ENCODE results near the gene IQGAP2. TPM values are rescaled to one million over a fixed set of nuclear protein-coding genes. Genes with fewer than 3 reads are reported as not detected.

Gene IQGAP2
- total RNA-seq, 1 experiment from 2014 or later: 0.59 TPM

GRCh38 chr5:76595755-76596481, 192.8 kb downstream of the IQGAP2 start:
- TF ChIP-seq TCF7L2 (IDR thresholded peaks at IDR 0.05; ENCODE audit: low read depth, low read length): no peak
- TF ChIP-seq REST (IDR thresholded peaks at IDR 0.05; ENCODE audit: insufficient read depth in 1 of 2, low read depth in 2 of 2, low read length in 1 of 2): no peak
- TF ChIP-seq POLR2AphosphoS5 (IDR thresholded peaks at IDR 0.05; ENCODE audit: low read depth, low read length): no peak
- TF ChIP-seq CTCF (IDR thresholded peaks at IDR 0.05): no peak
- no peak for TF ChIP-seq SIN3A (IDR thresholded peaks at IDR 0.05; ENCODE audit: borderline replicate concordance, insufficient read depth, low read depth, low read length)
- Histone ChIP-seq H3K27me3 (ENCODE audit: control insufficient read depth, insufficient read depth, low read length) (peaks cover 15% of the 10 kb centered on the region), H3K4me1 (ENCODE audit: control insufficient read depth, insufficient read depth, low read length) (no peaks in the 10 kb centered on the region), H3K4me3 (ENCODE audit: low read depth in 2 of 2, low read length in 2 of 2) (no peak overlapping the region), H3K36me3 (ENCODE audit: control insufficient read depth, insufficient read depth, low read length) (no peaks in the 10 kb centered on the region), H3K9me3 (ENCODE audit: control insufficient read depth, insufficient read depth, low read depth, low read length) (no peaks in the 10 kb centered on the region), H3K27ac (ENCODE audit: low read length) (no peak overlapping the region)
- ChIA-PET POLR2A (no interaction called here), CTCF (no interaction called here)
- in situ Hi-C loops (cut with HindIII; ENCODE audit: low pct_unique_long_range_greater_than_20kb, low sequenced_read_pairs) (no loop called here), intact Hi-C loops (cut with micrococcal nuclease; ENCODE audit: unreplicated experiment) (no loop called here)
- BruUV-seq (replicated peaks): no TSS peak
- DNase-seq (ENCODE audit: low read depth, low spot score): no peak
- ATAC-seq: no peak

GRCh38 chr5:76598531-76598930, 195.4 kb downstream of the IQGAP2 start:
- DNase-seq (ENCODE audit: low read depth, low spot score) (no peak), ATAC-seq (no peak)
- ChIA-PET CTCF (no interaction called here), POLR2A (interaction anchor here (0.5 kb wide), 1 partner anchor 186 kb away, joined by 5 read pairs; no protein-coding TSS in a partner anchor)
- Histone ChIP-seq H3K4me3 (ENCODE audit: low read depth in 2 of 2, low read length in 2 of 2) (no peak overlapping the region), H3K9me3 (ENCODE audit: control insufficient read depth, insufficient read depth, low read depth, low read length) (no peaks in the 10 kb centered on the region), H3K36me3 (ENCODE audit: control insufficient read depth, insufficient read depth, low read length) (no peaks in the 10 kb centered on the region), H3K27me3 (ENCODE audit: control insufficient read depth, insufficient read depth, low read length) (no peaks in the 10 kb centered on the region; the same call in 1 of the 2 replicates), H3K27ac (ENCODE audit: low read length) (no peak overlapping the region), H3K4me1 (ENCODE audit: control insufficient read depth, insufficient read depth, low read length) (no peaks in the 10 kb centered on the region)
- in situ Hi-C loops (cut with HindIII; ENCODE audit: low pct_unique_long_range_greater_than_20kb, low sequenced_read_pairs): no loop called here
- BruUV-seq (replicated peaks): no TSS peak
- TF ChIP-seq SIN3A (IDR thresholded peaks at IDR 0.05; ENCODE audit: borderline replicate concordance, insufficient read depth, low read depth, low read length): no peak
- TF ChIP-seq CTCF (IDR thresholded peaks at IDR 0.05): no peak
- TF ChIP-seq POLR2AphosphoS5 (IDR thresholded peaks at IDR 0.05; ENCODE audit: low read depth, low read length): no peak
- no peak for TF ChIP-seq REST (IDR thresholded peaks at IDR 0.05; ENCODE audit: insufficient read depth in 1 of 2, low read depth in 2 of 2, low read length in 1 of 2)
- no peak for TF ChIP-seq TCF7L2 (IDR thresholded peaks at IDR 0.05; ENCODE audit: low read depth, low read length)
- intact Hi-C loops (cut with micrococcal nuclease; ENCODE audit: unreplicated experiment): no loop called here
